ENCODE data around the gene TAL2.

The TAL2 gene

GRCh38 chr9:105694848-105695581, 32.8 kb downstream of the TAL2 start:
- H3K27ac ChIP-seq, result 0 out of 2 replicates have a peak overlapping the region, but pooled peaks have one; percentile 16
- peak overlapping the region; percentile 75 for H2AFZ ChIP-seq (ENCODE audit: low read depth)
- TF ChIP-seq CTCF (conservative IDR thresholded peaks at IDR 0.05; ENCODE audit: low read depth, low read length), result no peak
- H3K9ac ChIP-seq, result peak overlapping the region; percentile 12; the same call in 1 of the 2 replicates
- H3K4me2 ChIP-seq, result peak overlapping the region; percentile 90
- H3K4me3 ChIP-seq (IDR thresholded peaks at IDR 0.05; ENCODE audit: insufficient read depth, low read depth, low read length), result no peak overlapping the region
- no peaks in the 10 kb centered on the region; the same call in 1 of the 2 replicates for H4K20me1 ChIP-seq (ENCODE audit: insufficient read depth)
- H3K36me3 ChIP-seq (ENCODE audit: insufficient read depth), result no peaks in the 10 kb centered on the region
- H3K27me3 ChIP-seq (ENCODE audit: insufficient read depth, low read depth), result no peaks in the 10 kb centered on the region
- H3K4me1 ChIP-seq (ENCODE audit: low read depth, poor library complexity, severe bottlenecking), result peaks cover 18% of the 10 kb centered on the region
- peaks cover 21% of the 10 kb centered on the region; the same call in 1 of the 2 replicates for H3K79me2 ChIP-seq (ENCODE audit: insufficient read depth, low read depth)

GRCh38 chr9:105696219-105696793, 34.0 kb downstream of the TAL2 start:
- no peak overlapping the region for H3K9ac ChIP-seq
- H3K36me3 ChIP-seq (ENCODE audit: insufficient read depth), result no peaks in the 10 kb centered on the region
- no peak overlapping the region for H2AFZ ChIP-seq (ENCODE audit: low read depth)
- H3K4me2 ChIP-seq, result peak overlapping the region; percentile 90; the same call in 1 of the 2 replicates
- no peak overlapping the region for H3K4me3 ChIP-seq (IDR thresholded peaks at IDR 0.05; ENCODE audit: insufficient read depth, low read depth, low read length)
- H3K79me2 ChIP-seq (ENCODE audit: insufficient read depth, low read depth), result peaks cover 21% of the 10 kb centered on the region; the same call in 1 of the 2 replicates
- no peaks in the 10 kb centered on the region for H3K27me3 ChIP-seq (ENCODE audit: insufficient read depth, low read depth)
- peaks cover 18% of the 10 kb centered on the region for H3K4me1 ChIP-seq (ENCODE audit: low read depth, poor library complexity, severe bottlenecking)
- no peak for TF ChIP-seq CTCF (conservative IDR thresholded peaks at IDR 0.05; ENCODE audit: low read depth, low read length)
- H4K20me1 ChIP-seq (ENCODE audit: insufficient read depth), result no peaks in the 10 kb centered on the region; the same call in 1 of the 2 replicates
- no peak overlapping the region for H3K27ac ChIP-seq

- no peak overlapping the region for H3K27ac ChIP-seq
Observed at GRCh38 chr9:105697871-105698270, 35.6 kb downstream of the TAL2 start.

GRCh38 chr9:105698348-105698870, 36.2 kb downstream of the TAL2 start:
- Histone ChIP-seq H3K27me3 (ENCODE audit: insufficient read depth, low read depth) (no peaks in the 10 kb centered on the region), H3K4me1 (ENCODE audit: low read depth, poor library complexity, severe bottlenecking) (peaks cover 15% of the 10 kb centered on the region), H3K9ac (no peak overlapping the region), H3K36me3 (ENCODE audit: insufficient read depth) (no peaks in the 10 kb centered on the region), H3K79me2 (ENCODE audit: insufficient read depth, low read depth) (peaks cover 21% of the 10 kb centered on the region; the same call in 1 of the 2 replicates), H3K27ac (no peak overlapping the region), H4K20me1 (ENCODE audit: insufficient read depth) (no peaks in the 10 kb centered on the region; the same call in 1 of the 2 replicates), H3K4me3 (IDR thresholded peaks at IDR 0.05; ENCODE audit: insufficient read depth, low read depth, low read length) (no peak overlapping the region), H3K4me2 (no peak overlapping the region), H2AFZ (ENCODE audit: low read depth) (no peak overlapping the region)
- no peak for TF ChIP-seq CTCF (conservative IDR thresholded peaks at IDR 0.05; ENCODE audit: low read depth, low read length)

More at GRCh38 chr9:105697871-105698270, 35.6 kb downstream of the TAL2 start:
- no peak overlapping the region for H3K4me3 ChIP-seq (IDR thresholded peaks at IDR 0.05; ENCODE audit: insufficient read depth, low read depth, low read length)
- H3K4me2 ChIP-seq, result no peak overlapping the region
- H3K36me3 ChIP-seq (ENCODE audit: insufficient read depth), result no peaks in the 10 kb centered on the region
- no peaks in the 10 kb centered on the region for H3K27me3 ChIP-seq (ENCODE audit: insufficient read depth, low read depth)
- H3K9ac ChIP-seq, result no peak overlapping the region
- H3K79me2 ChIP-seq (ENCODE audit: insufficient read depth, low read depth), result peaks cover 21% of the 10 kb centered on the region; the same call in 1 of the 2 replicates
- H3K4me1 ChIP-seq (ENCODE audit: low read depth, poor library complexity, severe bottlenecking), result peaks cover 18% of the 10 kb centered on the region
- no peak for TF ChIP-seq CTCF (conservative IDR thresholded peaks at IDR 0.05; ENCODE audit: low read depth, low read length)
- no peak overlapping the region for H2AFZ ChIP-seq (ENCODE audit: low read depth)
- no peaks in the 10 kb centered on the region; the same call in 1 of the 2 replicates for H4K20me1 ChIP-seq (ENCODE audit: insufficient read depth)

Data from KMS-11 (cell line).